22Rv1 (cell line): ENCODE results near the gene RASD1.
"Not testable (repeated sequence)": the region's sequence is repeated elsewhere in the genome, so short reads cannot be mapped to it uniquely, and the experiment has no call there.

Source experiments
- H3K27ac ChIP-seq: fragments of 450-650 bp; 2 replicates; pipeline ENCODE4 v1.5.1; 2017
- ZFX ChIP-seq: fragments of 450-650 bp; IDR thresholded peaks from 2 replicates; pipeline ENCODE4 v1.6.1; 2017; ENCODE audit warnings: antibody characterized with exemption, borderline replicate concordance
- TF ChIP-seq, protein P1 (sequence below): fragments of 450-650 bp; IDR thresholded peaks from 2 replicates; pipeline ENCODE4 v1.5.1; 2017; ENCODE audit warnings: mild to moderate bottlenecking

RASD1 gene

DNA sequence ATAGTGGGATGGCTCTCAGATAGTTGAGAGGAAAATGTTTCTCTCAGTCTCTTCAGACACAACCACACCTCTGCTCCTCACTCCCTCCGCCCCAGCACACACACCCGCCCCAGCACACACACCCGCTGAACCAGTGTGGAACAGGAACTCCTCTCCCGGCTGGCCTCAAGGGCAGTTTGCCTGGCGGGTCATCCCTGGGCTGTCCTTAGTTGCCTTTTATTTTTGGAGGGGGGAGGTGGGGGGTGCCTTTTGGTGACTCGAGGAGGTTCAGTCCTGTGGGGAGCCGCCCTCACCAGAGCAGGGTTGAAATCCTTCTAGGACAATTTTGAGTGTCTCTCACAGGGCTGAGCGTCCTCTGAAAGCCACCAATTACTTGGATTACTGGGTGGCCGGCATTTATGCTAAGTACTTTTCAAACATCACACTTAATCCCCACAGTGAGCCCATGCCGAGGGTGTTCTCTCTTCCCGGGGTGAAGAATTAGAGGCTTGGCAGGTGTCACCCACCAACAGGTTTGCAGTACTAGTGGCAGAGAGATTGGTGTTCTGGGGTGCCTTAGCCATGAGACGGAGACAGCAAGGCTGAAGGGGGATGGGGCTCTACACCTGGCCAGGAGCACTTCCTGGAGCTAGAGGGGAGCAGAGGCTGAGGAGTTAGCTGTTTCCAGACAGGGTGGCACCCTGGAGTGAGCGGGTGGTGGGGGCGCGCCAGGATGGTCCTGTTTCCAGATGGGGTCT, 2.8 kb downstream of the RASD1 start:
- H3K27ac ChIP-seq = no peak overlapping the region; the same call in 1 of the 2 replicates
- TF ChIP-seq, protein P1, sequence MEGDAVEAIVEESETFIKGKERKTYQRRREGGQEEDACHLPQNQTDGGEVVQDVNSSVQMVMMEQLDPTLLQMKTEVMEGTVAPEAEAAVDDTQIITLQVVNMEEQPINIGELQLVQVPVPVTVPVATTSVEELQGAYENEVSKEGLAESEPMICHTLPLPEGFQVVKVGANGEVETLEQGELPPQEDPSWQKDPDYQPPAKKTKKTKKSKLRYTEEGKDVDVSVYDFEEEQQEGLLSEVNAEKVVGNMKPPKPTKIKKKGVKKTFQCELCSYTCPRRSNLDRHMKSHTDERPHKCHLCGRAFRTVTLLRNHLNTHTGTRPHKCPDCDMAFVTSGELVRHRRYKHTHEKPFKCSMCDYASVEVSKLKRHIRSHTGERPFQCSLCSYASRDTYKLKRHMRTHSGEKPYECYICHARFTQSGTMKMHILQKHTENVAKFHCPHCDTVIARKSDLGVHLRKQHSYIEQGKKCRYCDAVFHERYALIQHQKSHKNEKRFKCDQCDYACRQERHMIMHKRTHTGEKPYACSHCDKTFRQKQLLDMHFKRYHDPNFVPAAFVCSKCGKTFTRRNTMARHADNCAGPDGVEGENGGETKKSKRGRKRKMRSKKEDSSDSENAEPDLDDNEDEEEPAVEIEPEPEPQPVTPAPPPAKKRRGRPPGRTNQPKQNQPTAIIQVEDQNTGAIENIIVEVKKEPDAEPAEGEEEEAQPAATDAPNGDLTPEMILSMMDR = no peak
- TF ChIP-seq ZFX = no peak

DNA sequence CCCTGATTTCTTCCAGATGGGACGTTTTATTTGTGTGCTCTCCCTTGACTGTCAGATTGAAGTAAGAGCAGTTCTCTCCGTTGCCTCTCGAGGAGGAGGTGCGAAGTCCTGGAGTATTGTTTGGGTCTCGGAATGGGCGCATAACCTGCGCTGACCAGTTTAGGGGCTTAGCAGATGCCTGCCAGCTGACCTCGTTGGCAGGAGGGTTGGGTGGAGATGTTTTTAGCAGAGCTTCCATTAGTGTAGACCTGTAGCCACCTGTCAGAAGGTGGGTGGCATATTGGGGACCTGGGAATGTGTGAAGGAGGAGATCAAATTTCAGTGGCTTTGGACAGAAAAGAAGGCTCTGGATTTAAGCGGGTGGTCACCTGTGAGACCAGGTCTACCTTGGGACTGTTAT, 3.6 kb downstream of the RASD1 start:
- TF ChIP-seq ZFX = no peak
- TF ChIP-seq, protein P1 = no peak
- peak overlapping the region; percentile 41; the same call in 1 of the 2 replicates for H3K27ac ChIP-seq

DNA sequence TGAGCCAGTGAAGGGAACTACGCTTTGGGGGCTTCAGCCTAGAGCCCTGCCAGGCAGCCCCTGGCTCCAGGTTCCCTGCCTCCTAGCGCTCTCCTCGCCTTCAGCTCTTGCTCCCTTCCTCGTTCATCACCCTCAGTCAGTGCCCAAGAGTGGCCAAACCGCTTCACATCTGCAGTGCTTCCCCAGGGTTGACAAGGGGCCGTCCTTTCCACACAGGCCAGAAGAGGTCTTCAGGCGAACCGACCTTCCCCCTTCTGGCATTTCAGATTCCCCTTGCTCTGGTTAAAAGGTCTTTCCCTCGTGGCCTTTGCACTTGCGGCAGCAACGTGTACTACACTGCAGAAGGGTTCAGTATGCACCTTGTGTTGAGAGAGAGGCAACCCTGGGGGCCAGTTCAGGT, 4.1 kb downstream of the RASD1 start:
- peak overlapping the region; percentile 41 for H3K27ac ChIP-seq
- TF ChIP-seq ZFX = no peak
- TF ChIP-seq, protein P1 = no peak

DNA sequence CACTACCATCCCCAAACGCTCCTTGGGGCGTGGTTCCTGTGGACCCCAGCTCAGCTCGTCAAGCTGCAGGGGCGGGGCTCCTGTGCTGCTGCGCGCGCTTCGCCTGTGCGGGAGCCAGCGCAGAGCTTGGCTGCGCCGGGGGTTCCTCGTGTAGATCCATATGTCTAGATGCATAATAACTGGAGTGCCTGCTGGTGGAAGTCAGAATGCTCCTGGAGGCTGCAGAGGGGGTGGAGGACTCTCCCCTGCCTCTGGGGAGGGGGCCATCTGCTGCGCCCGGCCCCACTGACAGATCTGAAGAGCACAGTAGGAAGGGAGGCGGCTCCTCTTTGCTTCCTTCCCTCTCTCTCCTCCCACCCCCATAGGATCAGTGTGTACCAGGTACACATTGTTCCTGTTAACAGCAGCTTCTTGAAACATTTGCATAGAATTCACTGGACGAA, 4.6 kb downstream of the RASD1 start:
- H3K27ac ChIP-seq = peak overlapping the region; percentile 41
- no peak for TF ChIP-seq ZFX
- TF ChIP-seq, protein P1 = no peak

DNA sequence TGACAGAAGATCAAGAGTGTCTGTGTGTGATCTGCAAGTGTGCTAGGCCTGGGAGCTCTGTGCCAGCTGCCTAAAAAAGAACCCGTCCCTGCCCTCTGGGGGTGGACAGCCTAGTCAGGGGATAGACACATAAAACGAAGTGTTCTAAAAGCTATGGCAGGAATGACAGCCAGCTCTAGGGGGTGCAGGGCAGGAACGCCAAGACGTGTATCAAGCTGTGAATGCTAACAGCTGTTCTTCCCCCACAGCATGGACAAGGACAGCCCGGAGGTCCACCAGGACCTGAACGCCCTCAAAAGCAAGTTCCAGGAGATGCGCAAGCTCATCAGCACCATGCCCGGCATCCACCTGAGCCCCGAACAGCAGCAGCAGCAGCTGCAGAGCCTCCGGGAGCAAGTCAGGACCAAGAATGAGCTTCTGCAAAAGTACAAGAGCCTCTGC, 5.1 kb downstream of the RASD1 start:
- no peak overlapping the region; the same call in 1 of the 2 replicates for H3K27ac ChIP-seq
- TF ChIP-seq, protein P1 = no peak
- TF ChIP-seq ZFX = no peak

DNA sequence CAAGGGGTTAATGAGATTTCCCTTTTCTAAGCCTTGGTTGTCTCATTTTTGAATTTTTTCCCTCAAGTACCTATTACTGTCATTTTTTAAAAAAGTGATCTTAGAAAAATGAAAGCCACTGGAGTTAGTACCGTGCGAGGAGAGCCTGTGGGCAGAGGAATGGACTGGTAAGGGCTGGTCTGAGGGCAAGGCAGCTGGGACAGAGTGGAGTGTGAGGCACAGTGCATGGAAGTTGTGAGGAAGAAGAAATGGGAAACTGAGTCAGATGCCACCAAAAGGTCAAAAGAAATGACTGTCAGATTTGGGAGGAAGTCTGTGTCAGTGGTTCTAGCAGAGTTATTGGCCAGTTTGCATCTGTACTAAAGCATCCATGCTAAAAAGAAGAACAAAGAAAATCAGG, 8.2 kb downstream of the RASD1 start:
- H3K27ac ChIP-seq = no peak overlapping the region
- TF ChIP-seq ZFX = no peak
- TF ChIP-seq, protein P1 = no peak

DNA sequence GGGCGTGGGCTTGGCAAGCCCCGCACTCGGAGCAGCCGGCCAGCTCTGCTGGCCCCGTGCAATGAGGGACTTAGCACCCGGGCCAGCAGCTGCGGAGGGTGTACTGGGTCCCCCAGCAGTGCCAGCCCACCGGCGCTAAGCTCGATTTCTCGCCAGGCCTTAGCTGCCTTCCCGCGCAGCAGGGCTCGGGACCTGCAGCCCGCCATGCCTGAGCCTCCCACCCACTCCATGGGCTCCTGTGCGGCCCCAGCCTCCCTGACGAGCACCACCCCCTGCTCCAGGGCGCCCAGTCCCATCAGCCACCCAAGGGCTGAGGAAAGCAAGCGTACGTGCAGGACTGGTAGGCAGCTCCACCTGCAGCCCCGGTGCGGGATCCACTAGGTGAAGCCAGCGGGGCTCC, 9.8 kb downstream of the RASD1 start:
- H3K27ac ChIP-seq = not testable (repeated sequence)
